Measurements from ENCODE around the gene NEURL3.

Gene NEURL3

GRCh38 chr2:96527286-96528005 lies 22.3 kb upstream of the NEURL3 start:
- no peak for DNase-seq

- DNase-seq, result no peak
These were observed 21.6 kb upstream of the NEURL3 start for GRCh38 chr2:96526615-96527285.

DNA sequence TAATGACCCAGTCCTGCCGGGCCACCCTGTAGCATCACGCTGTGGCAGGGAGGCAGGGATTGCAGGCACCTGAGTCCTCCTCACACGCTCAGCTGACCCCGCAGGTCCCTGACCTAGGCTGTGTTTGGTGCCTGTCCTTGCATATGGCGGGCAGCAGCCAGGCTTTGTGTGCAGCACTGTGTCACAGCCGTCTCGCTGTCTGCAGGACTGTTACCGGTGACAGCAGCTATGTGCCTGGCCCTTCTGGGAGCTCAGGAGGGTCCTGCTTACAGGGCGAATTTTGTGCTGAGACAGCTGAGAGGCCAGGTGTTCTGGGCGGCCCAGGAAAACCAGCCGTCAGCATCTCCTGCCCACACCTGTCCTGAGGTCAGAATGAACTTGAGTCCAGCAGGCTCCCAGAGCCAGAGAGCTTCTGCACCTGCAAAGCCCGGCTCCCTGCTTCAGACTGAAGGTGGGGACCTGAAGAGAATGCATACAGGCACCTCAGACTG lies 21.0 kb upstream of the NEURL3 start:
- DNase-seq, result no peak

DNA sequence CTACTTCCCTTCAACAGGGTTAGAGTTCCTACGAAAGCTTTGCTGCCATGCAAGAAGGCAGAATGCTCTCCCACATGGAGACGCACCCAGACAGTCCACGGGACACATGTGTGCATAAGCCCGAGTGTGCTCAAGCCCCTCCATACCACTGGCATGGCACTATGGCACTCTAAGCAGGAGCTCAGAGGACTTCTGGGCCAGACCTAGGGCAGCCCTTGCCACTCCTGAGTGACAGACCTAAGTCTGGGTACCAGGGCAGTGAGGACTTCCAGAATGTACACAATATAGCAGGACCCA lies 20.0 kb upstream of the NEURL3 start:
- no peak for DNase-seq

- no peak for DNase-seq
These were observed 19.5 kb upstream of the NEURL3 start for GRCh38 chr2:96524482-96525210.

DNA sequence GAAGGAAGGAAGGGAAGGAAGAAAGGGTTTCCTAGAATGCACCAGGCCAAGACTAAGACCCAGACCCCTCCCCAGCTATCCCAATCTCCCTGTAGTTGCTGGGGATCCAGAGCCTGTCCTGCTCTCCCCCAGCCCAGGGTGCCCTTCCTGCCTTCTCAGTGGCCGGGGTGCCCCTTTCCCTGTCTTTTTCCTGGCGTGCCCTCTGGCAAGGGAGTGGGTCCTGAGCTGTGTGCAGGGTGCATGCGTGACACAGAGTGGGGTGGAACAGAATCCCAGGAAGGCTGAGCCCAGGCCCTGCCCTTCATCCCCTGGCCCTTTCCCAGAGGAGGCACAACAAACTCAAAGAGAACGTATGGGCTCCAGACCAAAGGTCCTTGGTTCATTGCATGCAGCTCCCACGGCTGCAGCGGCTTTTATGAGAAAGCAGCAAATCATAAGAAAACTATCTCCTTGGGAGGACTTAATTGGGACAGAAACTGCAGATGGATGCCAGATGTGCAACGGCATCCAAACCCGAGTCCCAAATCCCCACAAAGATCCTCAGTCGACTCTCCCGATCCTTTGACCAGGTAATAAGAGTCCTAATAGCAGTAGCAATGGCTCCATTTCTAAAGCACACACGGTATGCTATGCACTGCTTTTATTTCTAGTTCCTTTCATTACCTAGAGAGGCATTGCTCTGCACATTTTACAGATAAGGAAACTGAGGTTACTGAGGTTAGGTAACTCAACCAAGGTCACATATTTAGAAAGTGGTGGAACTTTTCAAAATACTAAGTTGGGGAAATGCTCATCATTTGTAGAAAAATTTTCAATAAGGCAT lies 18.7 kb upstream of the NEURL3 start:
- no peak for DNase-seq

- no peak for DNase-seq
These were observed 17.4 kb upstream of the NEURL3 start for GRCh38 chr2:96522304-96523203.

- peak; percentile 39 for DNase-seq
These were observed 16.1 kb upstream of the NEURL3 start for GRCh38 chr2:96521219-96521618.

GRCh38 chr2:96520697-96521096 lies 15.5 kb upstream of the NEURL3 start:
- DNase-seq, result no peak

DNA sequence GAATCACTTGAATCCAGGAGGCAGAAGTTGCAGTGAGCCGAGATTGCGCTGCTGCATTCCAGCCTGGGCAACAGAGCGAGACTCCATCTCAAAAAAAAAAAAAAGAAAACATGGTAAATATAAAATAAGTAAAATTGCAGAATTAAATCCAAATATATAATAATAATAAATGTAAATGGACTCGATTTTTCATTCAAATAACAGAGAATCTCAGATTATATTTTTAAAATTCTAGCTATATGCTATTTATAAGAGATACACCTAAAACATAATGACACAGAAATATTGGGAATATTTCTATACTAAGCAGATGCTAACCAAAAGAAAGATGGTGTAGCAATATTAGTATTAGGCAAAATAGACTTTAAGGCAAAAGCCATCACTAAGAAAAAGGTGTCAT lies 15.1 kb upstream of the NEURL3 start:
- DNase-seq, result no peak

- DNase-seq, result no peak
These were observed 11.9 kb upstream of the NEURL3 start for GRCh38 chr2:96517079-96517478.

GRCh38 chr2:96514521-96514920 lies 9.4 kb upstream of the NEURL3 start:
- DNase-seq, result no peak

GRCh38 chr2:96512341-96512740 lies 7.2 kb upstream of the NEURL3 start:
- DNase-seq, result no peak

- DNase-seq, result no peak
These were observed 6.7 kb upstream of the NEURL3 start for GRCh38 chr2:96511851-96512250.

DNA sequence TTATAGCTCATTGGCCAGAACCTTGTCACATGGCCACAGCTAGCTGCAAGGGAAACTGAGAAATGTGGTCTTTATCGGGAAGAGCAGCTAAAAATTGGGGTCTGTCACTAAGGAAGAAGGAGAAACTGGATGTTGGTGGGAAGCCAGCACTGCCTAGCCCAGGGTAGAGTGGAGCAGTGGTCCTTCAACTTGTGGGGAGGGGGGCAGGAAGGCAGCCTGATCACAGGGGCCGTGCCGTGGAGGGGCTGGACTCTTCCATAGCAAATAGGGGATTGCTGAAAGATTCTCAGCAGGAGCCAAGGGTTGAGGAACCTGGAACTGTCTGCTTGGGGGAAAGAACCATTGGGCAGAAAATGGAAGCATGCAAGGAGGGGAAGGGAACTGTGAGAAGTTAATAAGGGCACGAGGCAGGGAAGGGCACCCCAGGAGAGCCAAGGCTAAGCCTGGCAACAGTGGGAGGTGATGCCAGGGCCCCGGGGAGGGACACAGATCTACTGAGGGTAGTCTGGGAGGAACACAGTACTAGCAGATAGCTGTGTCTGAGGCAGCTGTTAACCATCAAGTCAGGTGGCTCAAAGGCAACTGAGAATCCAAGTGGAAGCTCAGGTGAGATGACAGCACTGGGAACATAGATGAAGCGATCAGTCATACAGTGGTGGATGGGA lies 5.9 kb upstream of the NEURL3 start:
- no peak for DNase-seq

DNA sequence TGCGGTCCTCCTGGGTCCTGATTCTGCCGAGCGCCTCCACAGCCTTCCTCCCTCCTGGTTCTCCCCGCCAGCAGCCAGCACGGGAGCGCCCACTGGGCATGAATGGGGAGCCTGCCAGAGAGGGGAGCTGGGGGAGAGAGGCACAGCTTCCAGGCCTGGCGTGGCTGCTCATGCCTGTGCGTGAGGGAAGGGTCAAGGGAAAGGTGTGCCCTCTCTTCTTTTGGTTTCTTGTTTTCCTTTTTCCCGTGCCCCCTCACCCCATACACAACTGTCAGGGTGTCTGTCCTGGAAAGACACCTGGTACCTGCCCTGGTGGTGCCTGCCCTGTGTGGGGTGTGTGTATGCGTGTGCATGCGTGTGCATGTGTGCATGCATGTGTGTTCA lies 4.7 kb upstream of the NEURL3 start:
- DNase-seq, result no peak

DNA sequence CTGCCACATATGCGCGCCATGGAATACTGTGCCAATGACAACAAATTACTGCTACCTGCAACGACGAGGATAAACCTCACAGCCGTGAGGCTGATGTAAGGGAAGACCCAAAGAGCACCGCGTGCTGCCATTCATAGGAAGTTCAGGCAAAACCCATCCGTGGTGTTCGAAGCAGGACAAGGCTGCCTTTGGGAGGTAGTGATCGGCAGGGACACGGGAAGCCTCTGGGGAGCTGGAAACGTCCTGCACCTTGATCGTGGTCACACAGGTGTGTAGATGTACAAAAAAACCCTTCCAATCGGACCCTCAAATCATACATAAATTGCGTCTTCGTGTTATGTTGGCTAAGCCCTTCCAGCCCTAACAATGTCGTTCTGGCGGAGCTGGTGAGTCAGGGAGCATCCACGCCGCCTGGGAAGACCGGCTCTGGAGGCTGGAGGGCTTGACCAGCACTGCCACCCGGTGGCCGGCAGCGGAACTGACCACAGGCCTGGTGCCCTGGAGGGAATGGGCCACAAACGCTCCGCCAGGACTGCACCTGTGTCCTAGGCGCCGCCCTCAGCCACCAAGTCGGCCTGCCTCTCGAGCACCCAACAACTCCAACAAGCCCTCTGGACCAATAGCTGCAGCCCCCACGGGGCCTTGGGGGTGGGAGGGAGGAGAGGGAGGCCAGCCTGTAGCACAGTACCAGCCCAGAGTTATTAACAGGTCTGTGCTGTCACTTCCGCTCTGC lies 4.1 kb upstream of the NEURL3 start:
- DNase-seq, result peak; percentile 90

DNA sequence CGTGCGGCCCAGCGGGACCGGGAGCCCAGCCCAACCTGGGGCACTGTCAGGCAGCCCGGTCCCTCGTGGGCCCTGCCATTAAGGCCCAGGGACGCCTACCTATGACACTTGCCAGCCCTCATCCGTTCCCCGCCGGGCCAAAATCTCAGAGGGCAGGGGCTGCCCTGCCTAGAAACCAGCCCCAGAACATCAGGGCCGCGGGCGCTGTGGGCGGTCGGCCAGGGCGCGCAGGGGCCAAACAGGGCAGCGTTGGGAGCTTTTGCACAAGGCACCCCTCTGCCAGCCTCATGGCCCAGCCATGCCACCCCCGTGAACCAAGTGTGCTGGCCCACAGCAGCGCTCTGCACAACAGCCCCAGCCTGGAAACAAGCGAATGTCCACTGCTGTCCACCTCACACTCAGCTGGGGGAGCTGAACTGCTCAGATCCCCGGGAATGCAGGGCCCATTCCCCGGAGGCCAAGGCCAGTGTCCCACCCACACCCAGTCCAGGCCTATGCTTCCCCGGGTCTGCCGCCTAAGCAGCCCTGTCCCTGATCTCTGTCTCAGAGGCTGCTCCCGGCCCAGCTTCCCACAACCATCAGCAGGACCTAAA lies 3.5 kb upstream of the NEURL3 start:
- DNase-seq, result no peak

DNA sequence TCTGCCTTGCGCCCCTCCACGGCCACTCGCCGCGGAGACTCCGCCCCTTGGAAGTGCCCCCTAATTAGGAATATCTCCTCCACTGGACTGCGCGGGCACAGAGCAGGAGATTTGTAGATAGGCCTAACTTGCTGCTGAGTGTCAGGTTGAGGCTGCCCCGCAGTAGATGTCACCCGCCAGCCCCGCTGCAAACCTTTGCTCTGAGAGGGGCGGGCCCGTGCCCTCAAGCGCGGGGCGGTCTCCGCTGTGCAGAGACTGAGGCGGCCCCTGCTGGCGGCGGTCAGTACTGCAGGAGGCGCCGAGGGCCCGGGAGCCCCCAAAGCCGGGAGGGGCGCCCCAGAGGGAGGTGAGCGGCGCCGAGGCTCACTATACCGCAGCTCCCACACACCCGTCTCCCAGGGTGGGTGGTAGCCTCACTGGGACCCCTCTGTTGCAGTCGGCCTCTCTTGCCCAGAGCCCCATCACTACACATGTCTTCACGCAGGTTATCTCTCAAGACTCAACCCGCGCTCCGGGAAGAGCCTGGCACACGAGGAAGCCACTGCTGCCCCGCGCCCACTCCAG lies 2.9 kb upstream of the NEURL3 start:
- DNase-seq, result peak; percentile 79

- DNase-seq, result no peak
These were observed 1.7 kb upstream of the NEURL3 start for GRCh38 chr2:96506907-96507240.

Data from NCI-H82 (cell line).